ENCODE data around the gene PPP1R7. TPM values are rescaled to one million over a fixed set of nuclear protein-coding genes. Genes with fewer than 3 reads are reported as not detected.
"Not testable (repeated sequence)": the region's sequence is repeated elsewhere in the genome, so short reads cannot be mapped to it uniquely, and the experiment has no call there.

Gene PPP1R7
- total RNA-seq, 1 donor from 2014 or later = 52.9 TPM

GRCh38 chr2:241195506-241196130, 45.4 kb downstream of the PPP1R7 start:
- Histone ChIP-seq H3K4me2 (no peak overlapping the region), H3K9ac (no peak overlapping the region), H4K20me1 (ENCODE audit: low read depth) (no peaks in the 10 kb centered on the region), H3K4me1 (no peaks in the 10 kb centered on the region), H2AFZ (replicated peaks) (no peak overlapping the region), H3K36me3 (no peaks in the 10 kb centered on the region), H3K4me3 (no peak overlapping the region), H3K9me3 (ENCODE audit: low read depth) (no peaks in the 10 kb centered on the region), H3F3A (ENCODE audit: low read depth) (no peaks in the 10 kb centered on the region), H3K27me3 (no peaks in the 10 kb centered on the region), H3K27ac (no peak overlapping the region), H3K79me2 (ENCODE audit: low read depth) (no peaks in the 10 kb centered on the region)
- no peaks in the 10 kb centered on the region for H3K36me3 Mint-ChIP-seq
- H3K9me3 Mint-ChIP-seq = no peaks in the 10 kb centered on the region
- no peak overlapping the region for H3K27ac Mint-ChIP-seq
- H3K27me3 Mint-ChIP-seq (ENCODE audit: insufficient read depth, low read depth) = peaks cover 7% of the 10 kb centered on the region
- TF ChIP-seq CTCF (IDR thresholded peaks at IDR 0.05) (no peak), EZH2phosphoT487 (IDR thresholded peaks at IDR 0.05) (no peak), EZH2 (IDR thresholded peaks at IDR 0.05) (no peak)
- no peak for DNase-seq (ENCODE audit: low spot score)
- H3K4me3 Mint-ChIP-seq = no peak overlapping the region
- peaks cover 12% of the 10 kb centered on the region for H3K4me1 Mint-ChIP-seq

- H3K4me3 ChIP-seq, H3K36me3 Mint-ChIP-seq: not testable (repeated sequence)
Observed at GRCh38 chr2:241197246-241197645, 47.0 kb downstream of the PPP1R7 start.

GRCh38 chr2:241197947-241198346, 47.7 kb downstream of the PPP1R7 start:
- peak overlapping the region; percentile 69 for H3K27ac Mint-ChIP-seq

More at GRCh38 chr2:241197246-241197645, 47.0 kb downstream of the PPP1R7 start:
- H3K4me2 ChIP-seq; H3K27ac ChIP-seq; H3K9me3 ChIP-seq (ENCODE audit: low read depth); H3K27me3 Mint-ChIP-seq (ENCODE audit: insufficient read depth, low read depth); H3K4me3 Mint-ChIP-seq; H2AFZ ChIP-seq (replicated peaks); H3K9me3 Mint-ChIP-seq; H3K27ac Mint-ChIP-seq; H3K36me3 ChIP-seq; H3K79me2 ChIP-seq (ENCODE audit: low read depth); H4K20me1 ChIP-seq (ENCODE audit: low read depth); H3F3A ChIP-seq (ENCODE audit: low read depth); H3K27me3 ChIP-seq; H3K4me1 ChIP-seq; DNase-seq (ENCODE audit: low spot score); H3K9ac ChIP-seq: not testable (repeated sequence)
- H3K4me1 Mint-ChIP-seq = peaks cover 12% of the 10 kb centered on the region

More at GRCh38 chr2:241197947-241198346, 47.7 kb downstream of the PPP1R7 start:
- TF ChIP-seq CTCF (IDR thresholded peaks at IDR 0.05) (no peak), EZH2 (IDR thresholded peaks at IDR 0.05) (no peak)
- H3K4me3 Mint-ChIP-seq = peak overlapping the region; percentile 30
- Histone ChIP-seq H3K4me2 (no peak overlapping the region), H3K4me1 (no peaks in the 10 kb centered on the region), H3K79me2 (ENCODE audit: low read depth) (no peaks in the 10 kb centered on the region), H3K9me3 (ENCODE audit: low read depth) (no peaks in the 10 kb centered on the region), H3K9ac (no peak overlapping the region), H3F3A (ENCODE audit: low read depth) (no peaks in the 10 kb centered on the region), H2AFZ (replicated peaks) (no peak overlapping the region), H4K20me1 (ENCODE audit: low read depth) (no peaks in the 10 kb centered on the region), H3K27ac (no peak overlapping the region), H3K36me3 (no peaks in the 10 kb centered on the region), H3K4me3 (no peak overlapping the region), H3K27me3 (no peaks in the 10 kb centered on the region)
- peaks cover 7% of the 10 kb centered on the region for H3K27me3 Mint-ChIP-seq (ENCODE audit: insufficient read depth, low read depth)
- H3K36me3 Mint-ChIP-seq = no peaks in the 10 kb centered on the region
- no peak for DNase-seq (ENCODE audit: low spot score)
- H3K4me1 Mint-ChIP-seq = peaks cover 12% of the 10 kb centered on the region
- H3K9me3 Mint-ChIP-seq = no peaks in the 10 kb centered on the region

Data from neural progenitor cell (in vitro differentiated cells).